CD4-positive, alpha-beta T cell treated with Interleukin-4 for 4 hours (primary cell): ENCODE results near the gene HDAC4.
"Not testable (repeated sequence)": the region's sequence is repeated elsewhere in the genome, so short reads cannot be mapped to it uniquely, and the experiment has no call there.

Experiments
- DNase-seq: peaks from one replicate; pipeline ENCODE4 v3.0.0-alpha.2; 2020

The HDAC4 gene

DNA sequence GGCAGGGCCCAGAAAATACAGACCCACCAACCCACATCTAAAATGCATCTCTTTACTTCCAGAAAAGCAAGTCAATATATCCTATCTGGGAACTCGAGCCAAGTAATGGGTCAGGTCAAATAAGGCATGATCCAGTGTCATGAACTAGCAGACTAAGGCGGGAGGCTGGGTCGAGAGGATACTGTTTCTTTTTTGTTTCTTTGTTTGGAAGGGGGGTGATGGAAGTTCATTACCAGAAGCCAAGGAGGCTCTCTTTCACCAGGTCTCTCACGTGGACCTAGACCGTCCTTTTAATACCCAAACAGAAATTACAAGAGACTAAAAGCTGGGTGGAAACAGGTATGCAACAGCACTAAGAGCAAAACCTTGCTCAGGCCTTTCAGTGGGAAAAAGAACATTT is 108.3 kb downstream of the HDAC4 start:
- no peak for DNase-seq

DNA sequence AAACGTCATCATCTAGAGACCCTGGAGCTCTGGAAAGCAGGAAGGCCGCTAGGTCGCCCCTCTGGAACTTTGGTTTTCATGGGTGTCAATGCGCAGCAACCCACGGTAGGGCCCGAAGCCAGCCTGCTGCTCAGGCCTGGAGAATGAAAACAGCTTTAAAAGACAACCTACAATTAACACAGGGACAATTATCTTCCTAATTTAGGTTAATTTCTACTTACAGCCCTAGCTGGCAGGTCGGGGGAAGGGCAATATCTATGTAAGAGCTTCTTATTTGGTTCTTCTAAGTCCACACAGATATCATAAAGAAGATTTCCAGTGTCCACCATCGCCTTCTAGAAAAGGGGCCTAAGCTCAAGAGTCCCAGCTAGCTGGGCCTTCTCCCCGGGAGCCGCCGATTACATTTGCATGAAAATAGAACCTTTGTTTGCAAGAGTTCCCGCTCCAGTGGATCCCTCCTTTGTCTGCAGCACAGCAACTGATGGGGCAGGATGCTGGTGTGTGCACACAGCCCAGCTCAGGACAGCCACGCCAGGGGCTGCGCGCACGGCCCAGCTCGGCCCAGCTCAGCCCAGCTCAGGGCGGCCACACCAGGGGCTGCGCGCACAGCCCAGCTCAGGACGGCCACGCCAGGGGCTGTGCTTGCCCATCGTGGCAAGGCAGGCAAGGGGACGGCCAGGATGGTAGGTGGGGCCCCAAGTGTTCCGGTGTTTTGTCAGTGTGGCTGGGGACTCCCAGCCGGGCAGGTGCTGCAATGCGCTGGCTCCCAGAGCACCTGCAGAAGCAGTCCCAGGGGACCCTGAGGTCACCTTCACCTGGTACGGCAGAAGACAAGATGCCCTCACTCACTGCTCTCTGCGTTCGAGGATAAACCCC is 109.1 kb downstream of the HDAC4 start:
- no peak for DNase-seq

- no peak for DNase-seq
Measured at GRCh38 chr2:239290618-239291474, 110.0 kb downstream of the HDAC4 start.

DNA sequence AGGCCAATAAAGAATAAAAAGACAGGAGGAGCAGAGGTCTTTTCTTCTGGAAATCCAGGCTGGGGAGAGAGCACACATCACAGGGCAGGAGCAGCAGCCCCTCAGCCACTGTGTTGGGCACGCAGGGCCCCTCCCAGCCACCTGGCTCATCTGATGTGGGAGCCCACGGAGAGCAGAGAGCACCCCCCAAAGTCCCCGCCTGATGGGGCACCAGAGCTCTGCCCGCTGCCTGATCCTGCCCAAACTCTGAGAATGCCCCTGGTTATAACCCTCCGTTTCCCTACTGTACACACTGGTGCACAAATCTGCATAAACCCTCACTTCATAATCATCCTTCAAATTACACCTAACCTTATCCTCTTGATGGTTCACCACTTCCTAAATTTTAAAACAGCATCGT is 111.3 kb downstream of the HDAC4 start:
- no peak for DNase-seq

DNA sequence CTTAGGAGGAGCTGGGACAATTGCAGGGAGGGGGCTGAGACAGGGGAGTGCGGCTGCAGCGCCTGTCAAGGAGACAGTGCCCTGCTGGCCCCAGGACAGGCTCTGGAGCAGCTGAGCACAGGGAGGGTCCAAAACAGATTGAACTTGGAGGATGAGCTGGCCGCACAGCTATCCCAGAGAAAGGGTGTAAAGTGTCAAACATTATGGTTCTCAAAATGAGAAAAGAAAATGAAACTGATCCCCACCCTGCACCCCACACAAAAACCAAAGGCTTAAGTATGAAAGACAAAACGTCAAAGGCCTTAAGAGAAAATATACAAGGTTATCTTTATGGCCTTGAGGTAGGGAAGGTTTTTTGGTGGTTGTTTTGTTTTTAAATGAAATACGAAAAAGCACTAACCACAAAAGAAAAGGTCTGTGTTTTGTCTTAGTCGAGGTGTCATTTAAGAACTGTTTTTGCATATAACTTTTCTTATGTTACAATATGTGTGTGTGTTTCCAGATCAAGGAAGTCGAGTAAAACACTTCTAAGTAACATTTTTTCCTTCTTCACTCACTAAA is 111.8 kb downstream of the HDAC4 start:
- peak; percentile 57 for DNase-seq

- no peak for DNase-seq
Measured at GRCh38 chr2:239288237-239288636, 112.6 kb downstream of the HDAC4 start.

DNA sequence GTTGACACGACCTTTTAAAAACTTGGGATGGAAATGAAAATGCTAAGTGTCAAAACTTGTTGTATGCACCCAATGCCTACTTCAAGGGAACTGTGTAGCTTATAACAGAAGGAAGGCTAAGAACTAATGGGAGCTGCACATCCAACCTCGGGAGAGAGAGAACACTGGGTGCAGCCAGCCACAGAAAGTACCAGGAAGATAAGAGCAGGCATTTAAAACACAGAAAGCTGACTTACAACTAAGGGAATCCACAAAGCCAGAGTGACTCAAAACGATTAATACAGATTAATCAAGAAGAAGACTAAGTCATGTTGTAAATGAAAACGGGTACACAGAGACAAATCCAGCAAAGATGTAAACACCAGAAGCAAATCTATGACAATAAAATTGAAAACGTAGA is 113.4 kb downstream of the HDAC4 start:
- DNase-seq = no peak

DNA sequence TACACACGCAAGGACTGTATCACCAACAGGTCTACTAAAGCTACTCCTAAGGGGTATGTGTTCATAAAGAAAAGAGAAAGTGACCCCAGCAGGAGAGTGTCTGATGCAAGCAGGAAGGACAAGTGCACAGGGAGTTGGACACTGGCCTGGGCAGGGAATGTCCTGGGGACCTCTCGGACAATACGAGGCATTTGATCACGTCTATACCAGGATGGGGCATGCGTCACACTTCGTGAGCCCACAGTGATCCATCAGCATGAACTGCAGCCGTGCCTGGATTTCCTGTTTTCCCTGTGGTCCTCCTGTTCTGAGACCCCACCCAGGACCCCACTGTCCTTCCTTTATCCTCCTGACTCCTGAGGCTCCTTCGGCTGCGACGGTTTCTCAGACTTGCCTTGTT is 113.9 kb downstream of the HDAC4 start:
- no peak for DNase-seq

- no peak for DNase-seq
Measured at GRCh38 chr2:239285932-239286230, 114.9 kb downstream of the HDAC4 start.

- DNase-seq = peak; percentile 41
Measured at GRCh38 chr2:239285071-239285931, 115.5 kb downstream of the HDAC4 start.

DNA sequence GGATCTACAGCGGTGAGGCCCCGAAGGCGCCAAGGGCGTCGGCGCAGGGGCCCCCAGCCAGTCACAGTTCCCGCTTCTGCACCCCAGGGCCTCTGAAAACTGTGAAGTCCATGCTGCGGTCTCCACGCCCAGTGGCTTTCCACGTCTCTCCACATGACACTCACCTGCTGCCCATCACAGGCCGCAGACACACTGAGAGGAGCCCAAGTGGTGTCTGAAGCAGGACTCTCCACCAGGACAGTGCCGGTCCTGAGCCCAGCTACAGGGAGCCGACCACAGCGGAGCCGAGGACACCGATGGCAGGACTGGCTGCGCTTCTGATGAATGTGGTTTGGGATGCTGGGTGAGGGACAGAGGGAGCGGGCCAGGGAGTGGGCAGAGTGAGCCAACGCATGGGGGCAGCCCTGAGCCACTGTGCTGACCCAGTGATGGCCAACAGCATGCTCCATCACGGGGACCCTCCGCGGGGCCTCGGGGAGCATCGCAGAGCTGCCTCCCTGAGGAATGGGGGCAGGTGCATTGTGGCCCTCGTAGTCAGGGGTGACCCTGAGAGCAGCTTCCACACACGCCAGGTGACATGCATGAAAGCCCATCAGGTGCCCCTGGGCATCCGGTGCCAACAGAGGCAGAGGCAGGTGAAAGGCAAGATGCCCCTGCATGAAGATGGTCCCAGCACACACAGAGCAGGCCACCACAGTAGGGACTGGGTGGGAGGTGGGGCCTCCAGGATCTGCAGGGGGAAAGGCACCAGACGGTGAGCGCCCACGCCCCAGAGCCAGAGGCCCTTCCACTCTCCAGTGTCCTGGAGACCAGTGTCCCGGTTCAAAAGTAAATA is 116.6 kb downstream of the HDAC4 start:
- no peak for DNase-seq

DNA sequence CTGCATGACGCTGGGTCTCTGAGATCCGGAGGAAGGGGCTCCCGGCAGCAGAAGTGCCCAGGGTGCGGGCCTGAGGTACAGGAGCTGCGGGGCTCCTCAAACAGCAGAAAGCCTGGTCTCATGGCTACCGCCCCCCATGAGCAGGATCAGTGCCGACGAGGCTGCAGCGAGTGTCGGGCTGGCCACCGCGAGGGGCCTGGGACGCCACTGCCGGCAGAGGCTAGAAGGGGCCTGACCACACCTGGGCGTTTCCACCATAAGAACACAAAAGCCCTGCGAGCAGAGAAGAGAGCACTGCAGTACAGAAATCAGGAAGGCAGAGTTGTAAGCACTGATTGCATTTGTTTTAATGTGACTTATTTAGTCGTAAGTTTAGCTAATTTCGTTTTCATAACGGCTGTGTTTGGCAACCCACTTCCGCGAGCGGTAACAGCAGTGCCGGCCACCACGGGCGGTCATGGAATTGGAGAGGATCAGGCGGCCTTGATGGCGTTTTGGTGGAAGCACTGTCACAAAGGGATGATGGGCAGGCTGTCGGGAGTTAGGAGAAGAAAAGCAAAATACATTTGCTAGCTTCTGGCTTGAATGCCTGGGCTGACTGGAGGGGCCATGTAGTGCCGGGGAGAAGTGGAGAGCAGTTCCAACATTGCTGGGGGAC is 117.4 kb downstream of the HDAC4 start:
- no peak for DNase-seq

GRCh38 chr2:239282448-239283287 is 118.2 kb downstream of the HDAC4 start:
- no peak for DNase-seq

DNA sequence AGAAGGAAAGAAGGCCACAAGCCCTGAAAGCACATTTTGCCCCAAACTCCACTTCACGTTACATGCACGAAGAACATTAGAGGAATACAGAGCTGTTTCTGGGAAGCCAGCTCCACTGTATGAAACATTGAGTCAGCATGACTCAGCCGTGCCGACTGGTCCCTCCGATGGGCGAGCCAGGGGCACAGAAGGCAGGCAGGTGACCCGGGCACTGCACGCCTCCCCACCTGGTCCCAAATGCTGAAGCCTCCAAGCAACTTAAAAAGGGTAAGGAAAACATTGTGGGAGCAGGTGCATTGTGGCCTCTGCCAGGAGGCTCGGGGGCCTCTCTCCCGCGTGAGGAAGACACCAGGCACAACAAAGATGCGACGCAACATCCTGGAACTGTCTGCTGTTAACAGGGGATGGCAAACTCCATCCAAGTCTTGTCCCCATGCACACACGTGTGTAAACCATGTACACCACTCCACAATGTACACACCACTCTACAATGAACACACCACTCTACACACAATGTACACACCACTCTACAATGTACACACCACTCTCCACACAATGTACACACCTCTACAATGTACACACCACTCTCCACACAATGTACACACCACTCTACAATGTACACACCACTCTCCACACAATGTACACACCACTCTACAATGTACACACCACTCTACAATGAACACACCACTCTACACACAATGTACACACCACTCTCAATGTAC is 120.4 kb downstream of the HDAC4 start:
- not testable (repeated sequence) for DNase-seq

GRCh38 chr2:239279508-239280295 is 121.1 kb downstream of the HDAC4 start:
- DNase-seq = no peak

DNA sequence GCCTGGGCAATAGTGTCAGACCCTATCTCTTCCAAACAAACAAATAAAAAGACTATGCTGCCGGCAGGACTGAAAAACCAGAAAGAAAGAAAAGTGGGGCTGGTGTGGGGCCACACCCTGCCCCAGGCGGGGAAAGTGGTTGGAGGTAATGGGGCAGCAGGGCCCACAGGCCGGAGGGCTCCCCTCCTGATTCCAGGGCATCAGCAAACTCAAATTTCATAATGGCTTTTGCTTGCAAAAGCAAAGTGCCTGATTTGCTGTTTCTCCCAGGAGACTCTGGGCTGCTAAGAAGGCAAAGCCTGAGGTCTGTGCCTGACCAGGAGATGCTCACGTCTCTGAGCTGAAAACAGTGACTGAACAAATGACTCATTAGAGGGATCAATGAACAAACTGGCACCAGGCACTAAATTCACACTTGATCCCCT is 121.9 kb downstream of the HDAC4 start:
- DNase-seq = no peak

- DNase-seq = no peak
Measured at GRCh38 chr2:239278361-239278760, 122.5 kb downstream of the HDAC4 start.

- DNase-seq = no peak
Measured at GRCh38 chr2:239277401-239278085, 123.3 kb downstream of the HDAC4 start.
